ENCODE data around the gene GAPVD1.
"Not testable (repeated sequence)": the region's sequence is repeated elsewhere in the genome, so short reads cannot be mapped to it uniquely, and the experiment has no call there.

DNA sequence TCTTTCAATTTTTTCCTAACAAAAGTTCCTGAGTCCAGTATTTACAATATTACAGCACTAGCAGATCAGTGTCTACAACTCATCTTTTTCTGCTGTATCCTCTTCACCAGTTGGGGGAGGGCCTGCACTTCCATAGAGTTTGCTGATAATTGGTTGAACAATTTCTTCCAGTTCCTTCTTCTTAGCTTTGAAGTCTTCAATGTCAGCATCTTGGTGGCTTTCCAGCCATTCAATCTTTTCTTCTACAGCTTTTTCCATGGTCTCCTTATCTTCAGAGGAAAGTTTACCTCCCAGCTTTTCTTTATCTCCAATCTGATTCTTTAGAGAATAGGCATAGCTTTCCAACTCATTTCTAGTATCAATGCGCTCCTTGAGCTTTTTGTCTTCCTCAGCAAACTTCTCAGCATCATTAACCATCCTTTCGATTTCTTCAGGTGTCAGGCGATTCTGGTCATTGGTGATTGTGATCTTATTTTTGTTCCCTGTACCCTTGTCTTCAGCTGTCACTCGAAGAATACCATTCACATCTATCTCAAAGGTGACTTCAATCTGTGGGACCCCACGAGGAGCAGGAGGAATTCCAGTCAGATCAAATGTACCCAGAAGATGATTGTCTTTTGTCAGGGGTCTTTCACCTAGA, 25.0 kb upstream of the GAPVD1 start:
- not testable (repeated sequence) for TF ChIP-seq POLR2AphosphoS5 (IDR thresholded peaks at IDR 0.05; ENCODE audit: low read depth); GABPA (IDR thresholded peaks at IDR 0.05; ENCODE audit: low read depth); SPI1 (IDR thresholded peaks at IDR 0.05; ENCODE audit: borderline replicate concordance, low read depth)
- TF ChIP-seq, protein P1, sequence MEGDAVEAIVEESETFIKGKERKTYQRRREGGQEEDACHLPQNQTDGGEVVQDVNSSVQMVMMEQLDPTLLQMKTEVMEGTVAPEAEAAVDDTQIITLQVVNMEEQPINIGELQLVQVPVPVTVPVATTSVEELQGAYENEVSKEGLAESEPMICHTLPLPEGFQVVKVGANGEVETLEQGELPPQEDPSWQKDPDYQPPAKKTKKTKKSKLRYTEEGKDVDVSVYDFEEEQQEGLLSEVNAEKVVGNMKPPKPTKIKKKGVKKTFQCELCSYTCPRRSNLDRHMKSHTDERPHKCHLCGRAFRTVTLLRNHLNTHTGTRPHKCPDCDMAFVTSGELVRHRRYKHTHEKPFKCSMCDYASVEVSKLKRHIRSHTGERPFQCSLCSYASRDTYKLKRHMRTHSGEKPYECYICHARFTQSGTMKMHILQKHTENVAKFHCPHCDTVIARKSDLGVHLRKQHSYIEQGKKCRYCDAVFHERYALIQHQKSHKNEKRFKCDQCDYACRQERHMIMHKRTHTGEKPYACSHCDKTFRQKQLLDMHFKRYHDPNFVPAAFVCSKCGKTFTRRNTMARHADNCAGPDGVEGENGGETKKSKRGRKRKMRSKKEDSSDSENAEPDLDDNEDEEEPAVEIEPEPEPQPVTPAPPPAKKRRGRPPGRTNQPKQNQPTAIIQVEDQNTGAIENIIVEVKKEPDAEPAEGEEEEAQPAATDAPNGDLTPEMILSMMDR (IDR thresholded peaks at IDR 0.05; ENCODE audit: insufficient read depth, low read length) = not testable (repeated sequence)
